ENCODE measurements around the gene TNFRSF1B. TPM values are rescaled to one million over a fixed set of nuclear protein-coding genes. Genes with fewer than 3 reads are reported as not detected.

The TNFRSF1B gene
- total and polyA plus RNA-seq, 9 of the 15 experiments (the other 6 are each of a cell fraction or from before 2014, with no cell fraction given) = 8.8 to 91.3 (median 36.0) TPM

DNA sequence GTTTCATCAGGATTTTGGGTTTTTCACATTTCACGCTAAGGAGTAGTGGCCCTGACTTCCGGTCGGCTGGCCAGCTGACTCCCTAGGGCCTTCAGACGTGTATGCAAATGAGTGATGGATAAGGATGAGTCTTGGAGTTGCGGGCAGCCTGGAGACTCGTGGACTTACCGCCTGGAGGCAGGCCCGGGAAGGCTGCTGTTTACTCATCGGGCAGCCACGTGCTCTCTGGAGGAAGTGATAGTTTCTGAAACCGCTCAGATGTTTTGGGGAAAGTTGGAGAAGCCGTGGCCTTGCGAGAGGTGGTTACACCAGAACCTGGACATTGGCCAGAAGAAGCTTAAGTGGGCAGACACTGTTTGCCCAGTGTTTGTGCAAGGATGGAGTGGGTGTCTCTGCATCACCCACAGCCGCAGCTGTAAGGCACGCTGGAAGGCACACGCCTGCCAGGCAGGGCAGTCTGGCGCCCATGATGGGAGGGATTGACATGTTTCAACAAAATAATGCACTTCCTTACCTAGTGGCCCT lies 23.1 kb upstream of the TNFRSF1B start (continued):
- TF ChIP-seq RAD51 (IDR thresholded peaks at IDR 0.05; ENCODE audit: borderline replicate concordance, low read depth) (peak; percentile 61), ZNF589 (CRISPR knock-in tag; IDR thresholded peaks at IDR 0.05; ENCODE audit: low read depth) (peak; percentile 91), GTF2F1 (IDR thresholded peaks at IDR 0.05; ENCODE audit: low read depth, low read length) (no peak), ZNF24 (IDR thresholded peaks at IDR 0.05) (no peak), FOXA3 (CRISPR knock-in tag; conservative IDR thresholded peaks at IDR 0.05 in 1 of 2, IDR thresholded peaks at IDR 0.05 in 1 of 2) (peak; percentile 90 to 97), FOXK2 (conservative IDR thresholded peaks at IDR 0.05 in 1 of 2, IDR thresholded peaks at IDR 0.05 in 1 of 2; ENCODE audit: low read depth in 2 of 2) (peak; percentile 96 to 98), RFX1 (IDR thresholded peaks at IDR 0.05) (no peak), ZFP30 (CRISPR knock-in tag; IDR thresholded peaks at IDR 0.05; ENCODE audit: borderline replicate concordance) (no peak), JUND (IDR thresholded peaks at IDR 0.05; ENCODE audit: borderline replicate concordance, low read depth, low read length) (peak; percentile 45; the same call in 1 of the 2 replicates), JUND (tag; IDR thresholded peaks at IDR 0.05; ENCODE audit: borderline replicate concordance, low read depth, low read length) (peak; percentile 47; the same call in 1 of the 3 replicates), CHCHD3 (CRISPR knock-in tag; IDR thresholded peaks at IDR 0.05) (no peak), ZNF384 (IDR thresholded peaks at IDR 0.05; ENCODE audit: low read depth, low read length) (no peak), SRSF3 (IDR thresholded peaks at IDR 0.05; ENCODE audit: insufficient read depth, low read length) (no peak), TAF7 (tag; IDR thresholded peaks at IDR 0.05) (no peak), ELF1 (tag; IDR thresholded peaks at IDR 0.05) (peak; percentile 46; the same call in 1 of the 2 replicates), MAZ (CRISPR knock-in tag; conservative IDR thresholded peaks at IDR 0.05 in 1 of 2, IDR thresholded peaks at IDR 0.05 in 1 of 2) (peak in 1 of 2 experiments; percentile 29; a peak in 1 of 4 replicates), ZSCAN32 (CRISPR knock-in tag; IDR thresholded peaks at IDR 0.05) (no peak), RAD21 (CRISPR knock-in tag; conservative IDR thresholded peaks at IDR 0.05 in 1 of 2, IDR thresholded peaks at IDR 0.05 in 1 of 2) (peak; percentile 29 to 41; a peak in 3 of 4 replicates)
- TF ChIP-seq, protein P1, sequence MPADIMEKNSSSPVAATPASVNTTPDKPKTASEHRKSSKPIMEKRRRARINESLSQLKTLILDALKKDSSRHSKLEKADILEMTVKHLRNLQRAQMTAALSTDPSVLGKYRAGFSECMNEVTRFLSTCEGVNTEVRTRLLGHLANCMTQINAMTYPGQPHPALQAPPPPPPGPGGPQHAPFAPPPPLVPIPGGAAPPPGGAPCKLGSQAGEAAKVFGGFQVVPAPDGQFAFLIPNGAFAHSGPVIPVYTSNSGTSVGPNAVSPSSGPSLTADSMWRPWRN (IDR thresholded peaks at IDR 0.05; ENCODE audit: low read depth) = peak; percentile 70
- TF ChIP-seq, protein P2, sequence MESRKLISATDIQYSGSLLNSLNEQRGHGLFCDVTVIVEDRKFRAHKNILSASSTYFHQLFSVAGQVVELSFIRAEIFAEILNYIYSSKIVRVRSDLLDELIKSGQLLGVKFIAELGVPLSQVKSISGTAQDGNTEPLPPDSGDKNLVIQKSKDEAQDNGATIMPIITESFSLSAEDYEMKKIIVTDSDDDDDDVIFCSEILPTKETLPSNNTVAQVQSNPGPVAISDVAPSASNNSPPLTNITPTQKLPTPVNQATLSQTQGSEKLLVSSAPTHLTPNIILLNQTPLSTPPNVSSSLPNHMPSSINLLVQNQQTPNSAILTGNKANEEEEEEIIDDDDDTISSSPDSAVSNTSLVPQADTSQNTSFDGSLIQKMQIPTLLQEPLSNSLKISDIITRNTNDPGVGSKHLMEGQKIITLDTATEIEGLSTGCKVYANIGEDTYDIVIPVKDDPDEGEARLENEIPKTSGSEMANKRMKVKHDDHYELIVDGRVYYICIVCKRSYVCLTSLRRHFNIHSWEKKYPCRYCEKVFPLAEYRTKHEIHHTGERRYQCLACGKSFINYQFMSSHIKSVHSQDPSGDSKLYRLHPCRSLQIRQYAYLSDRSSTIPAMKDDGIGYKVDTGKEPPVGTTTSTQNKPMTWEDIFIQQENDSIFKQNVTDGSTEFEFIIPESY (CRISPR knock-in tag; IDR thresholded peaks at IDR 0.05) = peak; percentile 68; the same call in 1 of the 2 replicates
- TF ChIP-seq, protein P3, sequence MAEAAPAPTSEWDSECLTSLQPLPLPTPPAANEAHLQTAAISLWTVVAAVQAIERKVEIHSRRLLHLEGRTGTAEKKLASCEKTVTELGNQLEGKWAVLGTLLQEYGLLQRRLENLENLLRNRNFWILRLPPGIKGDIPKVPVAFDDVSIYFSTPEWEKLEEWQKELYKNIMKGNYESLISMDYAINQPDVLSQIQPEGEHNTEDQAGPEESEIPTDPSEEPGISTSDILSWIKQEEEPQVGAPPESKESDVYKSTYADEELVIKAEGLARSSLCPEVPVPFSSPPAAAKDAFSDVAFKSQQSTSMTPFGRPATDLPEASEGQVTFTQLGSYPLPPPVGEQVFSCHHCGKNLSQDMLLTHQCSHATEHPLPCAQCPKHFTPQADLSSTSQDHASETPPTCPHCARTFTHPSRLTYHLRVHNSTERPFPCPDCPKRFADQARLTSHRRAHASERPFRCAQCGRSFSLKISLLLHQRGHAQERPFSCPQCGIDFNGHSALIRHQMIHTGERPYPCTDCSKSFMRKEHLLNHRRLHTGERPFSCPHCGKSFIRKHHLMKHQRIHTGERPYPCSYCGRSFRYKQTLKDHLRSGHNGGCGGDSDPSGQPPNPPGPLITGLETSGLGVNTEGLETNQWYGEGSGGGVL (CRISPR knock-in tag; IDR thresholded peaks at IDR 0.05) = no peak
- TF ChIP-seq, protein P4, sequence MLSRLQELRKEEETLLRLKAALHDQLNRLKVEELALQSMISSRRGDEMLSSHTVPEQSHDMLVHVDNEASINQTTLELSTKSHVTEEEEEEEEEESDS (CRISPR knock-in tag; IDR thresholded peaks at IDR 0.05) = no peak
